K562 (cell line): ENCODE results near the gene STX11. TPM values are rescaled to one million over a fixed set of nuclear protein-coding genes. Genes with fewer than 3 reads are reported as not detected.

ENCODE experiments used
- AFF4 ChIP-seq: sonication (generic); formaldehyde crosslinking; IDR thresholded peaks from 2 replicates; pipeline ENCODE4 v1.8.0; 2023; ENCODE audit warnings: mild to moderate bottlenecking, missing genetic modification reagents
- CLOCK ChIP-seq: fragments of 250-450 bp; sonication (Bioruptor Pico); IDR thresholded peaks from 2 replicates; pipeline ENCODE4 v1.4.0; 2020; ENCODE audit warnings: mild to moderate bottlenecking, moderate library complexity, borderline replicate concordance
- SUPT5H ChIP-seq: fragments of 450-650 bp; IDR thresholded peaks from 2 replicates; pipeline ENCODE4 v1.6.1; 2016
- XRCC4 ChIP-seq: IDR thresholded peaks from one replicate; pipeline ENCODE4 v1.6.1; 2011; ENCODE audit not compliant: insufficient read depth, insufficient read length; ENCODE audit errors: extremely low read depth
- polyA plus RNA-seq, 8 experiments: library from polyadenylated mRNA; depleted of rRNA in 4 of 8; stranded (reverse) in 5 of 8; unstranded in 3 of 8; fragments of >200 nt; fragmentation: Nextera tagmentation in 2 of 8; fragmentation: Illumina TruSeq in 1 of 8; extraction: Ambion mirVana in 2 of 8; extraction: Trizol in 1 of 8; gene quantifications; 2 replicates each; pipeline versions ENCODE4 v1.2.1 to v1.2.3, GENCODE V29; 2011 to 2014; ENCODE audit warnings: inconsistent platforms in 1 of 8, missing spikeins in 1 of 8
- total RNA-seq, 7 experiments: library from RNA; depleted of rRNA in 6 of 7; stranded (reverse); fragments of >200 nt in 6 of 7; fragmentation: Illumina TruSeq in 2 of 7; extraction: Trizol in 2 of 7; gene quantifications; 2 replicates each; pipeline versions ENCODE4 v1.2.1 to v1.2.3, GENCODE V29; 2011 to 2021; ENCODE audit warnings: low replicate concordance in 1 of 7

Gene STX11
- total and polyA plus RNA-seq, 9 of the 15 experiments (the other 6 are each of a cell fraction or from before 2014, with no cell fraction given): 0.06 to 0.73 (median 0.40) TPM

GRCh38 chr6:144215932-144216667, 65.8 kb downstream of the STX11 start (continued):
- no peak for TF ChIP-seq CLOCK (CRISPR knock-in tag)
- TF ChIP-seq XRCC4: no peak
- TF ChIP-seq AFF4 (CRISPR knock-in tag): peak; percentile 94
- TF ChIP-seq SUPT5H: 0 out of 2 replicates have a peak, but pooled peaks have one; percentile 51
- TF ChIP-seq, all 486 proteins: peak for 209
